HepG2 (cell line): Measurements from ENCODE around the gene SLC1A4. TPM values are rescaled to one million over a fixed set of nuclear protein-coding genes. Genes with fewer than 3 reads are reported as not detected.

ENCODE experiments used
- ATAC-seq: fragments of 200-7000 bp; cut with Tn5 transposase; 3 replicates; pipeline ENCODE4 v1.9.1; 2020; ENCODE audit warnings: mild to moderate bottlenecking, moderate library complexity
- BruUV-seq: library from RNA; stranded (reverse); fragments of 400-500 nt; replicated peaks from 2 replicates; lab custom pipeline; 2021; lab: Mats Ljungman, UMichigan
- CTCF ChIA-PET: fragments of 300-600 bp; formaldehyde crosslinking; extraction: SDS; loops from one replicate; lab custom pipeline; 2021; ENCODE audit warnings: low total read pairs, inconsistent platforms, low intra/inter-chr PET ratio; lab: Yijun Ruan, JAX
- POLR2A ChIA-PET: fragments of 350-600 bp; sonication (Branson Sonifier 250); formaldehyde crosslinking; loops from one replicate; lab custom pipeline; 2020; ENCODE audit warnings: antibody characterized with exemption, inconsistent platforms; lab: Yijun Ruan, JAX
- DNase-seq: peaks from one replicate; pipeline ENCODE4 v3.0.0-alpha.2; 2015; ENCODE audit warnings: low spot score
- FAIRE-seq: peaks from 3 replicates; lab custom pipeline; 2011; peaks lifted over from hg19 to GRCh38; lab: Jason Lieb, UNC
- H2AFZ ChIP-seq: one replicate; pipeline ENCODE4 v1.6.1; 2011; ENCODE audit warnings: low read length, inconsistent platforms
- H3K27ac ChIP-seq: fragments of 300-600 bp; 3 replicates; pipeline ENCODE4 v1.8.0; 2011; ENCODE audit warnings: mixed run types, mild to moderate bottlenecking, mixed read lengths, low read length, inconsistent platforms; ENCODE audit not compliant: insufficient read depth; ENCODE audit errors: extremely low read length
- H3K27me3 ChIP-seq, 2 experiments: fragments of 200-600 bp in 1 of 2; 2 replicates in 1 of 2; 3 replicates in 1 of 2; pipeline versions ENCODE4 v1.6.0 to v1.8.0; 2011; ENCODE audit warnings: low read length in 2 of 2, mild to moderate bottlenecking in 2 of 2, moderate library complexity in 2 of 2, inconsistent platforms in 1 of 2; ENCODE audit not compliant: insufficient read depth in 2 of 2, control insufficient read depth in 1 of 2
- H3K36me3 ChIP-seq, 2 experiments: fragments of 200-600 bp in 1 of 2; replicated peaks in 1 of 2; 2 replicates in 1 of 2; 3 replicates in 1 of 2; pipeline versions ENCODE4 v1.5.1 to v1.8.0; 2011; ENCODE audit warnings: low read length in 2 of 2, inconsistent platforms in 1 of 2; ENCODE audit not compliant: insufficient read depth in 2 of 2, control insufficient read depth in 1 of 2
- H3K4me1 ChIP-seq: 2 replicates; pipeline ENCODE4 v1.5.1; 2012; ENCODE audit warnings: low read length, inconsistent platforms; ENCODE audit not compliant: insufficient read depth
- H3K4me2 ChIP-seq: 2 replicates; pipeline ENCODE4 v1.6.0; 2011; ENCODE audit warnings: low read depth, low read length, inconsistent platforms
- H3K4me3 ChIP-seq, 3 experiments: fragments of 200-600 bp in 1 of 3; sonication (generic), shearing (Covaris generic) in 1 of 3; replicated peaks in 1 of 3; 2 replicates each; pipeline ENCODE4 v1.5.1; 2011 to 2016; ENCODE audit warnings: low read length in 3 of 3, inconsistent platforms in 2 of 3, low read depth in 2 of 3, mild to moderate bottlenecking in 2 of 3, control low read depth in 1 of 3, mixed read lengths in 1 of 3; ENCODE audit not compliant: insufficient read depth in 1 of 3
- H3K79me2 ChIP-seq: one replicate; pipeline ENCODE4 v1.6.1; 2011; ENCODE audit warnings: low read length, inconsistent platforms; ENCODE audit not compliant: insufficient read depth
- H3K9ac ChIP-seq: 2 replicates; pipeline ENCODE4 v1.6.0; 2011; ENCODE audit warnings: mild to moderate bottlenecking, low read depth, low read length, inconsistent platforms; ENCODE audit not compliant: insufficient read depth
- H3K9me3 ChIP-seq: 2 replicates; pipeline ENCODE4 v1.5.1; 2012; ENCODE audit warnings: mild to moderate bottlenecking, low read length
- H4K20me1 ChIP-seq: 2 replicates; pipeline ENCODE4 v1.6.0; 2011; ENCODE audit warnings: inconsistent platforms, mild to moderate bottlenecking, low read length, moderate library complexity; ENCODE audit not compliant: insufficient read depth
- FOXM1 ChIP-seq: sonication (generic); formaldehyde crosslinking; IDR thresholded peaks from 2 replicates; pipeline ENCODE4 v1.5.0; 2020; ENCODE audit warnings: missing genetic modification reagents
- HNRNPK ChIP-seq: fragments of 200-400 bp; formaldehyde crosslinking; IDR thresholded peaks from 2 replicates; pipeline ENCODE4 v1.6.1; 2018; ENCODE audit warnings: low read length, low read depth, moderate library complexity, mild to moderate bottlenecking; ENCODE audit not compliant: poor library complexity, severe bottlenecking
- KAT7 ChIP-seq: IDR thresholded peaks from 2 replicates; pipeline ENCODE4 v1.6.1; 2018; ENCODE audit warnings: borderline replicate concordance, missing compliant biosample characterization
- MED8 ChIP-seq: sonication (generic); formaldehyde crosslinking; IDR thresholded peaks from 2 replicates; pipeline ENCODE4 v1.8.1; 2023; ENCODE audit warnings: mild to moderate bottlenecking, missing genetic modification reagents; ENCODE audit not compliant: insufficient replicate concordance
- NFATC3 ChIP-seq: sonication (generic); formaldehyde crosslinking; IDR thresholded peaks from 2 replicates; pipeline ENCODE4 v1.5.1; 2020; ENCODE audit warnings: mild to moderate bottlenecking, missing genetic modification reagents
- NR2F1 ChIP-seq, 2 experiments: fragments of 450-650 bp in 1 of 2; formaldehyde crosslinking in 1 of 2; IDR thresholded peaks; 2 replicates each; pipeline versions ENCODE4 v1.5.0 to v1.6.1; 2016 to 2020; ENCODE audit warnings: mild to moderate bottlenecking in 1 of 2, missing compliant biosample characterization in 1 of 2, missing genetic modification reagents in 1 of 2, moderate library complexity in 1 of 2
- ZBTB10 ChIP-seq: sonication (generic); formaldehyde crosslinking; IDR thresholded peaks from 2 replicates; pipeline ENCODE4 v1.4.0; 2020; ENCODE audit warnings: missing genetic modification reagents, borderline replicate concordance
- ZBTB8A ChIP-seq: sonication (generic); formaldehyde crosslinking; IDR thresholded peaks from 2 replicates; pipeline ENCODE4 v1.4.0; 2020; ENCODE audit warnings: mild to moderate bottlenecking, low read depth, missing genetic modification reagents, borderline replicate concordance
- ZNF121 ChIP-seq: sonication (generic); formaldehyde crosslinking; IDR thresholded peaks from 2 replicates; pipeline ENCODE4 v1.5.0; 2020; ENCODE audit warnings: mild to moderate bottlenecking, missing genetic modification reagents
- ZNF564 ChIP-seq: sonication (generic); formaldehyde crosslinking; IDR thresholded peaks from 2 replicates; pipeline ENCODE4 v1.8.1; 2023; ENCODE audit warnings: mild to moderate bottlenecking, missing genetic modification reagents
- ZNF607 ChIP-seq: sonication (generic); formaldehyde crosslinking; IDR thresholded peaks from 2 replicates; pipeline ENCODE4 v1.5.1; 2020; ENCODE audit warnings: missing genetic modification reagents, mild to moderate bottlenecking, borderline replicate concordance
- ZNF614 ChIP-seq: IDR thresholded peaks from 2 replicates; pipeline ENCODE4 v1.6.1; 2018; ENCODE audit warnings: missing biosample characterization, missing genetic modification reagents, inconsistent platforms, borderline replicate concordance
- ZNF619 ChIP-seq: sonication (generic); formaldehyde crosslinking; IDR thresholded peaks from 2 replicates; pipeline ENCODE4 v1.4.0; 2020; ENCODE audit warnings: mild to moderate bottlenecking, missing genetic modification reagents
- ZNF768 ChIP-seq: sonication (generic); formaldehyde crosslinking; IDR thresholded peaks from 2 replicates; pipeline ENCODE4 v1.4.0; 2020; ENCODE audit warnings: missing genetic modification reagents
- ZNF780A ChIP-seq: sonication (generic); formaldehyde crosslinking; IDR thresholded peaks from 2 replicates; pipeline ENCODE4 v1.8.0; 2022; ENCODE audit warnings: mild to moderate bottlenecking, missing genetic modification reagents, moderate library complexity
- ZSCAN21 ChIP-seq: sonication (generic); formaldehyde crosslinking; IDR thresholded peaks from 2 replicates; pipeline ENCODE4 v1.8.0; 2022; ENCODE audit warnings: mild to moderate bottlenecking, missing genetic modification reagents, moderate library complexity, borderline replicate concordance
- ZSCAN25 ChIP-seq: sonication (generic); formaldehyde crosslinking; IDR thresholded peaks from 2 replicates; pipeline ENCODE4 v1.8.0; 2022; ENCODE audit warnings: mild to moderate bottlenecking, missing genetic modification reagents
- WGBS: methylation state at CpG from one replicate; pipeline ENCODE4 v1.1.6; 2017; ENCODE audit warnings: low lambda C conversion rate; 5-methylcytosine and 5-hydroxymethylcytosine counted together
- in situ Hi-C: cut with HindIII; loops from 2 replicates; pipeline ENCODE4 v1.10.0; 2017; ENCODE audit warnings: low pct_unique_long_range_greater_than_20kb; ENCODE audit not compliant: extremely low pct_ligation_motif_present
- intact Hi-C: fragments of 100-400 bp; cut with micrococcal nuclease; formaldehyde crosslinking; loops from one replicate; pipeline ENCODE4 v1.10.0; 2022; ENCODE audit not compliant: unreplicated experiment
- polyA plus RNA-seq, 8 experiments: library from polyadenylated mRNA; depleted of rRNA in 3 of 8; stranded (reverse) in 7 of 8; unstranded in 1 of 8; fragments of >200 nt; fragmentation: Illumina TruSeq in 4 of 8; extraction: Trizol in 4 of 8; gene quantifications; 2 replicates each; pipeline versions ENCODE4 v1.2.1 to v1.2.3, GENCODE V29; 2011 to 2016; ENCODE audit warnings: low read depth in 4 of 8, missing spikeins in 1 of 8, mixed read lengths in 1 of 8; ENCODE audit not compliant: insufficient read depth in 1 of 8
- total RNA-seq, 5 experiments: library from RNA; depleted of rRNA; stranded (reverse); fragments of >200 nt; fragmentation: Illumina TruSeq; extraction: Trizol; gene quantifications; 2 replicates each; pipeline ENCODE4 v1.2.3, GENCODE V29; 2016; ENCODE audit warnings: low read depth in 1 of 5
- TF ChIP-seq, protein P1 (sequence below): sonication (generic); formaldehyde crosslinking; IDR thresholded peaks from 2 replicates; pipeline ENCODE4 v1.8.1; 2023; ENCODE audit warnings: missing genetic modification reagents, mild to moderate bottlenecking, borderline replicate concordance
- TF ChIP-seq, protein P2 (sequence below): sonication (generic); formaldehyde crosslinking; conservative IDR thresholded peaks from 2 replicates; pipeline ENCODE4 v1.4.0; 2020; ENCODE audit warnings: missing genetic modification reagents

SLC1A4 gene
- total and polyA plus RNA-seq, 2 of the 13 experiments (the other 11 are each of a cell fraction or from before 2014, with no cell fraction given): 21.0 to 39.6 TPM

DNA sequence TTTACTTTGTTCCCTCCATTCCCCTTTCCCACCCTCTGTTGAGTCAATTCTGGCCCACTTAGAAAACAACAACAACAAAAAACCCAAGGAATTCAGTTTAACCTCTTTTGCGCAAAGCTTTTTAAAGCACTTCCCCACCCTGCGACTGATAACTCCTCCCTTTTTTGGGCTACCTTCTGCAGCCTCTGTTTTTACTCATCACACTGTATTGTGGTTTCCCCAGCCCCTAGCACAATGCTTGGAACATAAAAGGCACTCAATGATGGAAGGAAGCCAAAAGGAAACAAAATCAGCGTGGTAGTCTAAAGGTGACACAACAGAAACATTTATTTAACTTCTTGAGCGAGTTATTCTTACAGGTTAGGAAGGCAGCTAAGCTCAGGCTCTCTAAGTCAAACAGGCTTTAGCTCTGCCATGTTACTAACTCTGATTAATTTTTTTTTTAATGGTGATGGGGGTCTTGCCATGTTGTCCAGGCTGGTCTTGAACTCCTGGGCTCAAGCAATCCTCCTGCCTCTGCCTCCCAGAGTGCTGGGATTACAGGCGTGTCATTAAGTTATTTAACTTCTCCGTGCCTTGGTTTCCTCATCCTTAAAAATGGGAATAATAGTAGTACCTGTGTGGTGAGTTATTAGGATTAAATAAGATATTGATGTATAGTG, 68.3 kb downstream of the SLC1A4 start:
- Histone ChIP-seq H3K27ac (peak overlapping the region; percentile 71), H4K20me1 (peaks cover 4% of the 10 kb centered on the region; the same call in 1 of the 2 replicates), H3K4me1 (peaks cover 79% of the 10 kb centered on the region), H3K9me3 (no peaks in the 10 kb centered on the region), H3K4me2 (peak overlapping the region; percentile 99), H2AFZ (no peak overlapping the region), H3K27me3 (no peaks in the 10 kb centered on the region; a peak in 1 of 5 replicates), H3K36me3 (no peaks in the 10 kb centered on the region; a peak in 1 of 5 replicates), H3K79me2 (peaks cover 54% of the 10 kb centered on the region), H3K9ac (peak overlapping the region; percentile 78), H3K4me3 (peak overlapping the region; percentile 78 to 88 (median 83); a peak in 5 of 6 replicates)
- TF ChIP-seq ZSCAN25 (no peak), ZNF121 (CRISPR knock-in tag) (peak; percentile 57), KAT7 (no peak), NR2F1 (CRISPR knock-in tag; IDR thresholded peaks at IDR 0.05) (no peak), ZNF780A (CRISPR knock-in tag) (no peak), ZSCAN21 (CRISPR knock-in tag) (no peak), NFATC3 (0 out of 2 replicates have a peak, but pooled peaks have one; percentile 47), ZBTB10 (no peak), MED8 (CRISPR knock-in tag) (no peak), FOXM1 (no peak), ZBTB8A (CRISPR knock-in tag) (peak; percentile 89; the same call in 1 of the 2 replicates), ZNF614 (CRISPR knock-in tag) (no peak), ZNF607 (no peak), ZNF619 (CRISPR knock-in tag) (no peak), ZNF768 (CRISPR knock-in tag) (no peak), ZNF564 (CRISPR knock-in tag) (no peak), HNRNPK (peak; percentile 40)
- TF ChIP-seq, protein P1, sequence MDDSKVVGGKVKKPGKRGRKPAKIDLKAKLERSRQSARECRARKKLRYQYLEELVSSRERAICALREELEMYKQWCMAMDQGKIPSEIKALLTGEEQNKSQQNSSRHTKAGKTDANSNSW (CRISPR knock-in tag): no peak
- TF ChIP-seq, protein P2, sequence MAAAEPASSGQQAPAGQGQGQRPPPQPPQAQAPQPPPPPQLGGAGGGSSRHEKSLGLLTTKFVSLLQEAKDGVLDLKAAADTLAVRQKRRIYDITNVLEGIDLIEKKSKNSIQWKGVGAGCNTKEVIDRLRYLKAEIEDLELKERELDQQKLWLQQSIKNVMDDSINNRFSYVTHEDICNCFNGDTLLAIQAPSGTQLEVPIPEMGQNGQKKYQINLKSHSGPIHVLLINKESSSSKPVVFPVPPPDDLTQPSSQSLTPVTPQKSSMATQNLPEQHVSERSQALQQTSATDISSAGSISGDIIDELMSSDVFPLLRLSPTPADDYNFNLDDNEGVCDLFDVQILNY (CRISPR knock-in tag): no peak
- DNase-seq (peak; percentile 27), ATAC-seq (no peak), FAIRE-seq (peak; percentile 74)
- TSS peak; percentile 60 for BruUV-seq
- in situ Hi-C loops: loop anchor here (25.0 kb wide), 1 partner anchor 505 kb away; no protein-coding TSS in a partner anchor
- WGBS: 63% methylated on average over 6 of the region's 6 CpGs
- CTCF ChIA-PET: no interaction called here
- POLR2A ChIA-PET: interaction anchor here (0.5 to 3.5 kb wide), 11 partner anchors 10 to 460 kb away, joined by 3 to 62 read pairs (median 11); partner anchors contain the start of genes ACTR2 and RAB1A
- intact Hi-C loops: loop anchor here (5.0 to 10.0 kb wide), 2 partner anchors 75 to 517 kb away; partner anchors contain the start of gene RAB1A
